Stimulated activated CD4-positive, alpha-beta T cell treated with anti-CD3 and anti-CD28 coated beads, Interleukin-2, amount 100 ng/mL, for 48 hours (primary cell): ENCODE results near the gene KIAA0825.
A peak's percentile ranks its signal among the peaks of the same experiment; 100 is the strongest.
"Not testable (repeated sequence)": the region's sequence is repeated elsewhere in the genome, so short reads cannot be mapped to it uniquely, and the experiment has no call there.

Experiments used
- DNase-seq, 2 donors: peaks; one replicate each; pipeline ENCODE4 v3.0.0-alpha.2; 2020

Gene KIAA0825

GRCh38 chr5:94159144-94159543 is 459.3 kb downstream of the KIAA0825 start:
- DNase-seq: no peak

GRCh38 chr5:94157704-94158539 is 460.5 kb downstream of the KIAA0825 start:
- no peak for DNase-seq

GRCh38 chr5:94154672-94155071 is 463.7 kb downstream of the KIAA0825 start:
- DNase-seq: no peak

GRCh38 chr5:94153736-94154450 is 464.5 kb downstream of the KIAA0825 start:
- DNase-seq: no peak

GRCh38 chr5:94143621-94144020 is 474.8 kb downstream of the KIAA0825 start:
- not testable (repeated sequence) for DNase-seq

- no peak for DNase-seq
Measured at GRCh38 chr5:94140300-94140699, 478.1 kb downstream of the KIAA0825 start.

GRCh38 chr5:94130077-94130476 is 488.3 kb downstream of the KIAA0825 start:
- DNase-seq: no peak

- no peak for DNase-seq
Measured at GRCh38 chr5:94125107-94125506, 493.3 kb downstream of the KIAA0825 start.

- not testable (repeated sequence) for DNase-seq
Measured at GRCh38 chr5:94116317-94116716, 502.1 kb downstream of the KIAA0825 start.

- no peak for DNase-seq
Measured at GRCh38 chr5:94113087-94113486, 505.3 kb downstream of the KIAA0825 start.

GRCh38 chr5:94111209-94112004 is 507.0 kb downstream of the KIAA0825 start:
- peak; percentile 87 to 89 for DNase-seq

GRCh38 chr5:94103514-94104245 is 514.7 kb downstream of the KIAA0825 start:
- DNase-seq: no peak
